Hindlimb muscle (tissue), 1 donor: Measurements from ENCODE around the gene TCF7L2. TPM values are rescaled to one million over a fixed set of nuclear protein-coding genes. Genes with fewer than 3 reads are reported as not detected.

Source experiments
- DNase-seq: peaks from one replicate; pipeline ENCODE4 v3.0.0-alpha.2; 2013
- polyA plus RNA-seq: library from polyadenylated mRNA; unstranded; fragments of 120-200 nt; gene quantifications from one replicate; pipeline ENCODE4 v1.2.1, GENCODE V29; 2013; ENCODE audit not compliant: insufficient read length

Gene TCF7L2
- polyA plus RNA-seq, 1 donor = 55.8 TPM

- no peak for DNase-seq
Observed at GRCh38 chr10:113000442-113000841, 50.4 kb downstream of the TCF7L2 start.

- DNase-seq = no peak
Observed at GRCh38 chr10:113000876-113001598, 51.0 kb downstream of the TCF7L2 start.

GRCh38 chr10:113001599-113002448 is 51.8 kb downstream of the TCF7L2 start:
- no peak for DNase-seq

- no peak for DNase-seq
Observed at GRCh38 chr10:113002449-113002777, 52.4 kb downstream of the TCF7L2 start.

GRCh38 chr10:113003052-113003451 is 53.0 kb downstream of the TCF7L2 start:
- no peak for DNase-seq

- DNase-seq = no peak
Observed at GRCh38 chr10:113004069-113004618, 54.1 kb downstream of the TCF7L2 start.

- no peak for DNase-seq
Observed at GRCh38 chr10:113005380-113005779, 55.3 kb downstream of the TCF7L2 start.

- no peak for DNase-seq
Observed at GRCh38 chr10:113006656-113007342, 56.8 kb downstream of the TCF7L2 start.

GRCh38 chr10:113007343-113007771 is 57.3 kb downstream of the TCF7L2 start:
- DNase-seq = no peak

GRCh38 chr10:113007821-113008220 is 57.8 kb downstream of the TCF7L2 start:
- no peak for DNase-seq

- DNase-seq = no peak
Observed at GRCh38 chr10:113011592-113012374, 61.7 kb downstream of the TCF7L2 start.

- DNase-seq = no peak
Observed at GRCh38 chr10:113015201-113015600, 65.2 kb downstream of the TCF7L2 start.

- DNase-seq = no peak
Observed at GRCh38 chr10:113017376-113017775, 67.3 kb downstream of the TCF7L2 start.

- no peak for DNase-seq
Observed at GRCh38 chr10:113018034-113018433, 68.0 kb downstream of the TCF7L2 start.

- DNase-seq = no peak
Observed at GRCh38 chr10:113019096-113019495, 69.0 kb downstream of the TCF7L2 start.

GRCh38 chr10:113019692-113020474 is 69.8 kb downstream of the TCF7L2 start:
- no peak for DNase-seq

- no peak for DNase-seq
Observed at GRCh38 chr10:113020475-113020753, 70.4 kb downstream of the TCF7L2 start.

- DNase-seq = no peak
Observed at GRCh38 chr10:113020838-113021237, 70.8 kb downstream of the TCF7L2 start.

- no peak for DNase-seq
Observed at GRCh38 chr10:113021268-113022040, 71.4 kb downstream of the TCF7L2 start.

- DNase-seq = no peak
Observed at GRCh38 chr10:113022265-113022664, 72.2 kb downstream of the TCF7L2 start.

GRCh38 chr10:113023017-113023416 is 73.0 kb downstream of the TCF7L2 start:
- DNase-seq = no peak
